Neuronal stem cell (in vitro differentiated cells): ENCODE data around the gene MKRN1.
"Not testable (repeated sequence)": the region's sequence is repeated elsewhere in the genome, so short reads cannot be mapped to it uniquely, and the experiment has no call there.

ENCODE experiments used
- DNase-seq: peaks from one replicate; pipeline ENCODE4 v3.0.0-alpha.2; 2013; ENCODE audit warnings: low spot score
- H2AFZ ChIP-seq: one replicate; pipeline ENCODE4 v1.6.1; 2013; ENCODE audit warnings: mild to moderate bottlenecking, low read length, inconsistent platforms
- H2AK5ac ChIP-seq: 2 replicates; pipeline ENCODE4 v1.6.1; 2013; ENCODE audit warnings: low read depth, mild to moderate bottlenecking, inconsistent platforms, low read length, moderate library complexity, mixed read lengths
- H2BK120ac ChIP-seq: 2 replicates; pipeline ENCODE4 v1.6.1; 2013; ENCODE audit warnings: low read depth, mild to moderate bottlenecking, inconsistent platforms, low read length, moderate library complexity, mixed read lengths
- H2BK12ac ChIP-seq: one replicate; pipeline ENCODE4 v1.6.1; 2013; ENCODE audit warnings: low read length, inconsistent platforms
- H2BK15ac ChIP-seq: 2 replicates; pipeline ENCODE4 v1.6.1; 2013; ENCODE audit warnings: mild to moderate bottlenecking, low read length, inconsistent platforms, mixed read lengths
- H2BK5ac ChIP-seq: one replicate; pipeline ENCODE4 v1.6.1; 2013; ENCODE audit warnings: inconsistent platforms, mild to moderate bottlenecking, low read length, moderate library complexity
- H3K14ac ChIP-seq: one replicate; pipeline ENCODE4 v1.6.1; 2013; ENCODE audit warnings: low read length, inconsistent platforms
- H3K18ac ChIP-seq: 2 replicates; pipeline ENCODE4 v1.6.1; 2013; ENCODE audit warnings: low read length, inconsistent platforms
- H3K23ac ChIP-seq: 2 replicates; pipeline ENCODE4 v1.6.1; 2013; ENCODE audit warnings: low read depth, mild to moderate bottlenecking, mixed read lengths, low read length, inconsistent platforms; ENCODE audit not compliant: poor library complexity
- H3K27ac ChIP-seq: replicated peaks from 3 replicates; pipeline ENCODE4 v1.5.1; 2013; ENCODE audit warnings: low read length, inconsistent platforms
- H3K27me3 ChIP-seq, 3 experiments: 2 replicates each; pipeline ENCODE4 v1.6.1; 2013; ENCODE audit warnings: low read length in 3 of 3, mild to moderate bottlenecking in 2 of 3, inconsistent platforms in 1 of 3, low read depth in 1 of 3, mixed read lengths in 1 of 3, moderate library complexity in 1 of 3; ENCODE audit not compliant: control insufficient read depth in 3 of 3, insufficient read depth in 3 of 3
- H3K36me3 ChIP-seq, 2 donors: replicated peaks in 1 of 2; 2 replicates each; pipeline ENCODE4 v1.6.1; 2013; ENCODE audit warnings: low read length in 2 of 2; ENCODE audit not compliant: control insufficient read depth in 2 of 2, insufficient read depth in 2 of 2
- H3K4ac ChIP-seq: 2 replicates; pipeline ENCODE4 v1.6.1; 2013; ENCODE audit warnings: inconsistent platforms, mild to moderate bottlenecking, low read length, moderate library complexity
- H3K4me1 ChIP-seq, 2 donors: 1 replicate in 1 of 2; 2 replicates in 1 of 2; pipeline ENCODE4 v1.6.1; 2013; ENCODE audit warnings: low read length in 2 of 2, low read depth in 1 of 2; ENCODE audit not compliant: control insufficient read depth in 2 of 2, insufficient read depth in 1 of 2
- H3K4me2 ChIP-seq: one replicate; pipeline ENCODE4 v1.6.1; 2013; ENCODE audit warnings: mild to moderate bottlenecking, low read length, inconsistent platforms; ENCODE audit not compliant: insufficient read depth, poor library complexity, severe bottlenecking
- H3K4me3 ChIP-seq, 2 donors: 2 replicates each; pipeline ENCODE4 v1.5.1; 2013; ENCODE audit warnings: low read length in 2 of 2, mild to moderate bottlenecking in 2 of 2, inconsistent platforms in 1 of 2, moderate library complexity in 1 of 2
- H3K79me1 ChIP-seq: one replicate; pipeline ENCODE4 v1.6.1; 2013; ENCODE audit warnings: low read depth, mild to moderate bottlenecking, inconsistent platforms, low read length, moderate library complexity
- H3K9ac ChIP-seq: one replicate; pipeline ENCODE4 v1.6.1; 2013; ENCODE audit warnings: mild to moderate bottlenecking, low read depth, low read length, inconsistent platforms; ENCODE audit not compliant: poor library complexity
- H3K9me3 ChIP-seq, 2 donors: replicated peaks in 1 of 2; 2 replicates each; pipeline versions ENCODE3 to v1.6.1; 2013; ENCODE audit warnings: low read length in 2 of 2, mild to moderate bottlenecking in 2 of 2, inconsistent platforms in 1 of 2, low read depth in 1 of 2, mixed read lengths in 1 of 2, moderate library complexity in 1 of 2; ENCODE audit not compliant: control insufficient read depth in 2 of 2, insufficient read depth in 1 of 2
- H4K8ac ChIP-seq: one replicate; pipeline ENCODE4 v1.6.1; 2013; ENCODE audit warnings: low read depth, mild to moderate bottlenecking, inconsistent platforms, low read length, moderate library complexity
- H4K91ac ChIP-seq: one replicate; pipeline ENCODE4 v1.6.1; 2013; ENCODE audit warnings: low read length, low read depth, mild to moderate bottlenecking, inconsistent platforms; ENCODE audit not compliant: poor library complexity
- WGBS, 2 donors: extraction: QIAGEN DNeasy Blood & Tissue Kit; methylation state at CpG; one replicate each; pipeline ENCODE4 v1.1.7; 2013; ENCODE audit warnings: missing lambda C conversion rate in 2 of 2, mixed read lengths in 1 of 2; ENCODE audit not compliant: insufficient read length in 2 of 2, insufficient replicate concordance in 1 of 2; ENCODE audit errors: extremely low coverage in 2 of 2; 5-methylcytosine and 5-hydroxymethylcytosine counted together

Gene MKRN1

DNA sequence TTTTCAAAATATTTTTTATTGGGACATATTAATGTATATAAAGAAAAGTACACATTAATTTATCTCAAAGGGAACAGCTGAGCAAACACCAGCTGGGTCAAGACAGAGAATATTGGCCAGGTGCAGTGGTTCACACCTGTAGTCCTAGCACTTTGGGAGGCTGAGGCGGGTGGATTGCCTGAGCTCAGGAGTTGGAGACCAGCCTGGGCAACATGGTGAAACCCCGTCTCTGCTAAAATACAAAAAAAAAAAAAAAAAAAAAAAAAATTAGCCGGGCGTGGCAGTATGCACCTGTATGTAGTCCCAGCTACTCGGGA is 61.2 kb downstream of the MKRN1 start:
- not testable (repeated sequence) for H3K4me2 ChIP-seq, H4K8ac ChIP-seq, H4K91ac ChIP-seq, H3K4me3 ChIP-seq, H3K4ac ChIP-seq, H3K9ac ChIP-seq, H3K18ac ChIP-seq, H3K23ac ChIP-seq, H2AFZ ChIP-seq, H3K27ac ChIP-seq, H2BK12ac ChIP-seq, H2BK120ac ChIP-seq, H3K9me3 ChIP-seq, DNase-seq, H2AK5ac ChIP-seq, H3K36me3 ChIP-seq, H3K4me1 ChIP-seq, H3K14ac ChIP-seq, H3K79me1 ChIP-seq, H2BK5ac ChIP-seq, H2BK15ac ChIP-seq, H3K27me3 ChIP-seq
- WGBS, 2 donors = no CpG with 5 or more reads among the region's 5 CpGs

DNA sequence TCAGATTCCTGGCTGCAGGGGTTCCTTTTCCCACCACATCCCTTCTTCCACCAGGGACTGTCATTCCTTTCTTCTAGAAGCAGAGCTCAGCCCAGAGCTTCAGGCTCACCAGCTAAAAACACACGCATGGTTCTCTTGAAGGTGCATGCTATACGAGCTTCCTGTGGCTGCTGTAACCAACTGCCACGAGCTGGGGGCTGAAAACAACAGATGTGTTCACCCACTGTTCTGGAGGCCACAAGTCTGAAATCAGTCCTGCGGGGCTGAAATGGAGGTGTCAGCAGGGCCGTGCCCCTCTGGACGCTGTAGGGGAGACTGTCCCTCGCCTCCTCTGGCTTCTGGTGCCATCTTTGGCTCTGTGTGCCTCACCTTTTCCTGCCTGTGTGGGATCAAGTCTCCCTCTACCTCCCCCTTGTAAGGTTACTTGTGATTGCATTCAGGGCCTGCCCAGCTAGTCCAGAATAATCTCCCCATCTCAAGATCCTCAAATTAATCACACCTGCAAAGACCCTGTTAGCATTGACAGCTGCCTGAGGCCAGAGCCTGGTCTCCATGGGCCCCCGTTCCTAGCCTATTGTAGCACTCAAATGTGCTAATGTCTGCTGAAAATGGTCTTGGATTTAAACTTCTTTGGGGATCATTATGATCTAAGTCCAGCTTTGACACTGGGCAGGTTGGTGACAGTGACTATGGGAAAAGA is 61.7 kb downstream of the MKRN1 start:
- H2BK15ac ChIP-seq = no peak overlapping the region
- DNase-seq = no peak

DNA sequence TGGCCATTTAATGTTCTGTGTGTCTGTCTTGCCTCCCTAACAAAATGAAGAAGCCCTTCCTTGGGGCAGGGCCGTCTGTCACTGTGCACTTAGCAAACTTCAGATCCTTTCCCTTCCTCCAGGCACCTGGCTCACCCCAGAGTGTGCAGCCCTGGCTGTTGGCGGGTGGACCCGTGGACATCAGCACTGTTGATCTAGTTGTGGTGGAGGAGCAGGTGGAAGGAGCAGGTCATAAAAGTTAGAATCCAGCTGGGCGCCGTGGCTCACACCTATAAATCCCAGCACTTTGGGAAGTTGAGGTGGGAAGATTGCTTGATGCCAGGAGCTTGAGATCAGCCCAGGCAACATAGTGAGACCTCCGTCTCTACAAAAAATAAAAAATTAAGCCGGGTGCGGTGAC is 62.7 kb downstream of the MKRN1 start:
- H3K4ac ChIP-seq = no peak overlapping the region
- H3K79me1 ChIP-seq = no peaks in the 10 kb centered on the region
- H3K23ac ChIP-seq = no peak overlapping the region
- peaks cover 0 to 3% (median 0%) of the 10 kb centered on the region in 3 experiments for H3K27me3 ChIP-seq
- H2BK15ac ChIP-seq = no peak overlapping the region
- no peak overlapping the region for H3K4me2 ChIP-seq
- H3K4me1 ChIP-seq = peaks cover 0 to 3% of the 10 kb centered on the region in 2 donors
- no peak overlapping the region for H2BK120ac ChIP-seq
- no peak overlapping the region for H3K14ac ChIP-seq
- H3K9me3 ChIP-seq = no peaks in the 10 kb centered on the region
- H3K4me3 ChIP-seq = no peak overlapping the region
- no peak overlapping the region for H4K8ac ChIP-seq
- no peak overlapping the region for H2BK5ac ChIP-seq
- no peaks in the 10 kb centered on the region for H3K36me3 ChIP-seq
- no peak overlapping the region for H3K18ac ChIP-seq
- H2BK12ac ChIP-seq = no peak overlapping the region
- H3K27ac ChIP-seq = no peak overlapping the region
- WGBS, 2 donors = no CpG with 5 or more reads among the region's 8 CpGs
- no peak overlapping the region for H2AFZ ChIP-seq
- no peak overlapping the region for H4K91ac ChIP-seq
- no peak for DNase-seq
- no peak overlapping the region for H2AK5ac ChIP-seq
- H3K9ac ChIP-seq = no peak overlapping the region

More for the DNA sequence above, 61.7 kb downstream of the MKRN1 start:
- no peak overlapping the region for H3K4me3 ChIP-seq
- H3K4me1 ChIP-seq = peaks cover 0 to 3% of the 10 kb centered on the region in 2 donors
- no peak overlapping the region for H2BK5ac ChIP-seq
- H2AFZ ChIP-seq = no peak overlapping the region
- no peaks in the 10 kb centered on the region for H3K79me1 ChIP-seq
- no CpG with 5 or more reads among the region's 8 CpGs for WGBS, 2 donors
- H2BK120ac ChIP-seq = no peak overlapping the region
- H3K27ac ChIP-seq = no peak overlapping the region
- H4K91ac ChIP-seq = no peak overlapping the region
- no peak overlapping the region for H3K9ac ChIP-seq
- peaks cover 0 to 3% (median 0%) of the 10 kb centered on the region in 3 experiments for H3K27me3 ChIP-seq
- peak overlapping the region; percentile 54 for H3K18ac ChIP-seq
- no peak overlapping the region for H4K8ac ChIP-seq
- no peak overlapping the region for H2AK5ac ChIP-seq
- no peak overlapping the region for H3K14ac ChIP-seq
- no peak overlapping the region for H3K4ac ChIP-seq
- H3K9me3 ChIP-seq = no peaks in the 10 kb centered on the region
- no peak overlapping the region for H3K23ac ChIP-seq
- no peak overlapping the region for H3K4me2 ChIP-seq
- no peaks in the 10 kb centered on the region for H3K36me3 ChIP-seq
- H2BK12ac ChIP-seq = no peak overlapping the region

DNA sequence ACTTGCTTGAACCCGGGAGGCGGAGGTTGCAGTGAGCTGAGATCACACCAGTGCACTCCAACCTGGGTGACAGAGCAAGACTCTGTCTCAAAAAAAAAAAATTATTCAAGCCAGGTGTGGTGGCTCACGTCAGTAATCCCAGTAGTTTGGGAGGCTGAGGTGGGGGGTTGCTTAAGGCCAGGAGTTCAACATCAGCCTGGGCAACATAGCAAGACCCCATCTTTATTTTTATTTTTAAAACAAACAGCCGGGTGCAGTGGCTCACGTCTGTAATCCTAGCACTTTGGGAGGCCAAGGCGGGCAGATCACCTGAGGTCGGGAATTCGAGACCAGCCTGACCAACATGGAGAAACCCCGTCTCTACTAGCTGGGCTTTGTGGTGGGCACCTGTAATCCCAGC is 63.5 kb downstream of the MKRN1 start:
- H3K9ac ChIP-seq, H3K23ac ChIP-seq, H3K4me3 ChIP-seq, DNase-seq, H3K18ac ChIP-seq, H2BK12ac ChIP-seq, H4K8ac ChIP-seq, H3K27ac ChIP-seq, H2AK5ac ChIP-seq, H3K27me3 ChIP-seq, H2BK120ac ChIP-seq, H2AFZ ChIP-seq, H4K91ac ChIP-seq, H3K4me2 ChIP-seq, H3K4ac ChIP-seq, H2BK15ac ChIP-seq, H3K36me3 ChIP-seq, H3K4me1 ChIP-seq, H2BK5ac ChIP-seq, H3K9me3 ChIP-seq, H3K14ac ChIP-seq, H3K79me1 ChIP-seq: not testable (repeated sequence)
- WGBS, 2 donors = no CpG with 5 or more reads among the region's 9 CpGs
